Measurements from ENCODE around the gene ATRAID.
"Not testable (repeated sequence)": the region's sequence is repeated elsewhere in the genome, so short reads cannot be mapped to it uniquely, and the experiment has no call there.

The ATRAID gene, protein sequence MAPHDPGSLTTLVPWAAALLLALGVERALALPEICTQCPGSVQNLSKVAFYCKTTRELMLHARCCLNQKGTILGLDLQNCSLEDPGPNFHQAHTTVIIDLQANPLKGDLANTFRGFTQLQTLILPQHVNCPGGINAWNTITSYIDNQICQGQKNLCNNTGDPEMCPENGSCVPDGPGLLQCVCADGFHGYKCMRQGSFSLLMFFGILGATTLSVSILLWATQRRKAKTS

DNA sequence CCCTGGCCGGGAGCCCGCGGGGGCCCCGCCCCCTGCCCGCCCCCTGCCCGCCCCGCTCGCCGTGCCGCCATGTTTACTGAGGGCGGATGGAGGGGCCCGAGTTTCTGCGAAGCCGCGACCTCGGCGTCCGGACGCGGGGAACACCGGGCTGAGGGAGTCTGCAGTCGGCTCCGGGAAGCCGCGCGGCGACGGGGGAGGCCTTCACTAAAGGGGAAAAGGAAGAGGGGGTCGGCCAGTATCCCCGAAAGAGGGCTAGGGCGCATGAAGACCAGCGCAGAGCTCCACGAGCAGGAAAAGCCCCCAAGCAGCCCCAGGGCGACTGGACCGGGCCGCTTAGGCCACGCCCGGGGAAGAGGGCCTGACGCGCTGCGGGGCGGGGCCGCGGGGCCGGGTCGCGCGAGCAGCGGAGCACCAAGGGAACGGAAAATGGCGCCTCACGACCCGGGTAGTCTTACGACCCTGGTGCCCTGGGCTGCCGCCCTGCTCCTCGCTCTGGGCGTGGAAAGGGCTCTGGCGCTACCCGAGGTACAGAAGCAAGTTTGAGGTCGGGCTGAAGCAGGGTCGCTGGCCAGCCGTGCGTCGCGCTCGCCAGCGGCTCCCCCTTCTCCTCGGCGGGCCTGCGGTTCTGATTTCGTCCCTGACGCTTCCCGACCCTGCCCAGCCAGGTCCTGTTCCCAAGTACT lies at the start of gene ATRAID, which contains the start of gene SLC5A6:
ATRAID (plus strand) TSS at position 99 of the 683 bp plus-strand sequence; CDS start at position 427, 328 bp downstream.
SLC5A6 (minus strand) TSS at position 326 of the 683 bp plus-strand sequence. CDS start 4,618 bp downstream, outside the sequence.
- DNase-seq = peak; percentile 76

DNA sequence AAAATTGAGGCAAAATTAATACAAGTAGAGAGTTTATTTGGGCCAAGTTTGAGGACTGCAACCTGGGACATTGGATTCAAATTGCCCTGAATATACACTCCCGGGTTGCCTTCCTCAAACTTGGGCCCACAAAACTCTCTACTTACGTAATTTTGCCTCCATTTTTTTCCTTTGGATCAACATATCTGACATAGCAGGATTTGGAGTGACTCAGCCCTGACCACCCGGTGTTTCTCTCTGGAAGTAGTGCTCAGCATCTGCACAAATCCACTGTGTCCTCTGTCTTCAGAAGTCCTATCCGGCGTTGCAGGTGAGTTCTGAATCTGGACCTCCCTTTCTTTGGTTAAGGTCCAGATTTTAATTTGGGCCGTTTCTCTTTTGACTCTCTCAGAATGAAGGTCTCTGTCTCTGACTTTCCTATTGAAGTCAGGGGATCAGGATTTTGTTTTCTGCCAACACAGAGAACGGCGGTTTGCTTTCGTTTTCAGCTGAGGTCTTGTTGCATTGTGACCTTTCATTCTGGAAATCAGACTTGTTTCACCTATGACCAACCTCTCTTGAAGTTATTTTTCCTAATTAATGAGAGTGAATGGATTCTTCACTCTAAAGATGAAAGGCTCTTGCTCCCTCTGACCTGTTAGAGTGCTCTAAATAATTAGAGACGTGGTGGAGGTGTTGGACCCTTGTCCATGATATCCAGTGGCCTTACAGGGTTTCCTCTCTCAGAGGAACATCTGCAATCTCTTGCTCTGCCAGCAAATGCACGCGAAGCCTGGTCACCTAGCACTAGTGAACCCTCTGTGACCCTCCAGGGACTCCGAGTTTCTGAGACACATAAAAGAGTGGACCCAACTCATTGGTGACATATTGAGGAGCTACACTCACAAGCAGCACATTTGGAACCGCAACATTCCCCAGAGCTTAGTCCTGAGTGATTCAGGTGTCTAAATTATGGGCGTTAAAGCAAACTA lies 49.4 kb upstream of the ATRAID start:
- no peak for DNase-seq

DNA sequence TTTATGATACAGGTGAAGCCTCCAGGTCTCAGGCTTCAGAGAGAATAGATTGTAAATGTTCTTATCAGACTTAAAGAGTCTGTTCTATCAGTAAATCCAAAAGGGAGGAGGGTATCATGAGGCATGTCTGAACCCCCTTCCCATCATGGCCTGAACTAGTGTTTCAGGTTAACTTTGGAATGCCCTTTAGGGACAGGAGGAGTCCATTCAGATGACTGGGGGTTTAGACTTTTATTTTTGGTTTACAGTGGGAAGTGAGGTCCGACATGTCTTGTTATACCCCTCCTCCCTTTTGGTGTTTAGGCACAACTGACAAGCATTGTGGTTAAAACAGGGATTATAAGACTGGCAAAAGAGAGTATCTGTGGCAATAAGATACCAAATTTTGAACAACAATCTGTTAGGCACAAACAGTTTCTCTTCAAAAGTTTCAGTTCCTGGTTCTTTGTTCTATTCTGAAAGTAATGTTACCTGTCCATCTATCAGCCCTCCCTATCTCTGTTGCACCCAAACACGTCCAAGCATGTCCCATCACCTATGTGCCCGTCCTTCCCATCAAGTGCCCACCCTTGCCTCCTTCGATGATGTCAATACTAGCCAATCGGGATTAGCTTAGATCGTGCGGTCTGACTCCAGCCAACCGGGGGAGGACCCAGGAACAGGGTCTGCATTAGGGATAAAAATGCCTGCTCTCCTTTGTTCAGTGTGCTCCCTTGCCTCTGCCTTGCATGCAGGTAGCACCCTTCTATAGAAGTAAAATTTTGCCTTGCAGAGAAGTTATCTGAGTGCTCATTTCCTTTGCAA lies 46.7 kb upstream of the ATRAID start:
- no peak for DNase-seq

DNA sequence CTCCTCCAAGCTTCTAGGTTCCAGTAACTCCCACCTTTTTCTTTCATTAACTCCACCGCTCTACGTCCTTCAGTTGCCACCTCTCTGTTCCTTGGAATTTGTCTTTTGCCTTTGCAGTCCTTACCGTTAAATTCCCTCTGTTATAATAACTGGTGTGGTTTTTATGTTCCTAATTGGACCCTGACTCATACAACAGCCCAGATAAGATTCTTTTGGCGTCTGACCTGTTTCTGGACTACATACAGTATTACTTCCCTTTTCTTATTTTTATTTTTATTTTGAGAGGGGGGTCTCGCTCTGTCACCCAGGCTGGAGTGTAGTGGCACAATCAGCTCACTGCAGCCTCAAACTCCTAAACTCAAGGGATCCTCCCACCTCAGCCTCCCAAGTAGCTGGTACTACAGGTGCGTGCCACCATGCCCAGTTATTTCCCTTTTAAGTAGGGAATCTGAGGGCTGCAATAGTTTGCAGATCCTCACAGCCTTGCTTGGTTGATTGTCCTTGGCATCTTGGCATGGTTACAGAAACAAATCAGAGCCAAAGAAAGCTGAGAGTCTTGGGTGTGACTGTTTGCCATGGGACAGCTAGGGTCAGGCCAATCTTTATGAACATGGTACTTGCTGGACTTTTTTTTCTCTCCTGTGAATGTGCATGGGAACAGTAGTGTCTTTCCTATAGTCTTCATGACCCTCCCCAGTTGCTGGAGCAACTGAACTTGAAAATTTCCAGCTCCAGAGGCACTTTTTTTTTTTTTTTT lies 41.1 kb upstream of the ATRAID start:
- DNase-seq = no peak

DNA sequence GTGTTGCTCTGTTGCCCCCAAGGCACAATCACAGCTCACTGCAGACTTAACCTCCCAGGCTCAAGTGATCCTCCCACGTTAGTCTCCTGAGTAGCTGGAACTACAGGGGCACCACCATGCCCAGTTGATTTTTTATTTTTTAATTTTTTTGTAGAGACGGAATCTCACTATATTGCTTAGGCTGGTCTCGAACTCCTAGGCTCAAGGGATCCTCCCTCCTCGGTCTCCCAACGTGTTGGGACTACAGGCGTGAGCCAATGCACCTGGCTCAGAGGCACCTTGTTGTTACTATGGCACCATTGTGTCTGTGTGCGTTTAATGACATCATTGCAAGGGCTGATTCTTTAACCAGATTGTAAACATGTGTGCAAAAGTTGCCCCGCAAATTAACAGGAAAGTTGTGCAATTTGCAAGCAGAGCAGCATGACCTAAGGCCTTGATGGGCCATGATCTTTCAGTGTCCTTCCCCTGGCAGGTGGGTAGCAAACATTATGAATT lies 40.4 kb upstream of the ATRAID start:
- DNase-seq = no peak

DNA sequence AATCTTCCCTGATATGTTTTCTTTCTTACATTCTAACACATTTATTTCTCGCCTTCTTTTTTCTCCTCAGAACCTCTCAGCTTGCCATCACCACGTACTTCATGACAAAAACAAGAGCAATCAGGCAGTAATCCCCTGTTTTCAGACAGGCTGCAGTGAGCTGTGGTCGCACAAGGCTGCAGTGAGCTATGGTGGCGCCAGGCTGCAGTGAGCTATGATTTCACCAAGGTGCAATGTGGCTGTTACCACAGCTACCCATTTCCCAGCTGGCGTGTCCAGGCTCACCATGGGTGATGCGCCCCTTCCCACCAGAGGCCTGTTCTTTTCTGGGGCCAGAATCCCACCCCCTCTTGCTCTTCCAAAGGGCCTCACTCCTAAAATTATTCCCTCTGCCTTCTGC lies 37.2 kb upstream of the ATRAID start:
- DNase-seq = no peak

DNA sequence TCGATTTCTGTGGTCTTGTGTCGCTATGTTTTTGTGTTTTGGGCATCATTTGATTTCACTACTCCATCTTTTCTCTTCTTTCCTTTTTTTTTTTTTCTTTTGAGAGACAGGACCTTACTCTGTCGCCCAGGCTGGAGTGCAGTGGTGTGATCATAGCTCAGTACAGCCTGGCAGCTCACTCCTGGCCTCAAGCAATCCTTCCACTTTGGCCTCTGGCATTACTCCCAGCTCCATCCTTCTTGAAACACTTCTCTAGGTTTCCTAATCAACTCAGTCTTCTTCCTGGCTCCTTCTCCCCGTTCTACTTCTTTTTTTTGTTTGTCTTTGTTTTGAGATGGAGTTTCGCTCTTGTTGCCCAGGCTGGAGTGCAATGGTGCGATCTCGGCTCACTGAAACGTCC lies 36.5 kb upstream of the ATRAID start:
- DNase-seq = no peak

DNA sequence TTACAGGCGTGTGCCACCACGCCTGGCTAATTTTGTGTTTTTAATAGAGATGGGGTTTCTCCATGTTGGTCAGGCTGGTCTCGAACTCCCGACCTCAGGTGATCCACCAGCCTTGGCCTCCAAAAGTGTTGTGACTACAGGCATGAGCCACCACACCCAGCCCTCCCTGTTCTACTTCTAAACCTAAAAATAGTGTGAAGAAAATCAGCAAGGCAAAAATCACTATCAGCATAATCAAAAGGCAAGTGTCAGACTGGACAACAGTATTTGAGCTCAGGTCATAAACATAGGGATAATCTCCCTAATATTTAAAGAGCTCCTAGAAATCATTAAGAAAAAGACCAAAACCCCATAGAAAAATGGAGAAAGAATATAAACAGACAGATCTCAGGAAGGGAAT lies 36.1 kb upstream of the ATRAID start:
- not testable (repeated sequence) for DNase-seq

DNA sequence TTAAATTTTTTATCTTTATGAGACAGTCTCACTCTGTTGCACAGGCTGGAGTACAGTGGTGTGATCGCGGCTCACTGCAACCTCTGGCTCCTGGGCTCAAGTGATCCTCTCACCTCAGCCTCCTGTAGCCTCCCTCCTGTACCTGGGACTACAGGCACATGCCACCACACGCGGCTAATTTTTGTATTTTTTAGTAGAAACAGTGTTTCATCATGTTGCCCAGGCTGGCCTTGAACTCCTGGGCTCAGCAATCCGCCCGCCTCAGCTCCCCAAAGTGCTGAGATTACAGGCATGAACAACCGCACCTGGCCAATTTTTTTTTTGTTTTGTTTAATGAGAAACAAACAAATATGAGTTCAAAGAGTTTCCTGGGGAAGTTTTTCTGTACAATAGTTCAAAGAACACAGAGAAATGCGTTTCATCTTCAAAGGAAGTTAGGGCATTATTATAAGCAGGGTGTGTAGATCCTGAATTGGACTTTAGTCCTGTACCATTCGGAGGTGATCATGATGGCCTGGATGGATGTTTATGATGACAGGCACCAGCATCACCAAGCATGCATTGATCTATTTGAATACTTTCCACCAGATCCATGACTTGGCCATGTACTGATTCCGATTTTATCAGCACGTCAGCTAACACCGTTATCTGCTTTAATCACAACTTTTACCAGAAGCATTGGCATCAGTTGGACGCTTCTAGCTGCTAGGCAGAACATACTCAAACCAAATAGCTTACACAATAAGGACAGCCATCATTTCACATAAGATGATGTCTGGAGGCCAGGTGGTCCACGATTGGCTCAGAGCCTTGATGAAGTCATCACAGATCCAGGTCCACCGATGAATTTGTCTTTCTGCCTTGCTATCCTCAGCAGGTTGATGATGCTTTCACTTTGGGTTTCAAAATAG lies 34.1 kb upstream of the ATRAID start:
- no peak for DNase-seq

DNA sequence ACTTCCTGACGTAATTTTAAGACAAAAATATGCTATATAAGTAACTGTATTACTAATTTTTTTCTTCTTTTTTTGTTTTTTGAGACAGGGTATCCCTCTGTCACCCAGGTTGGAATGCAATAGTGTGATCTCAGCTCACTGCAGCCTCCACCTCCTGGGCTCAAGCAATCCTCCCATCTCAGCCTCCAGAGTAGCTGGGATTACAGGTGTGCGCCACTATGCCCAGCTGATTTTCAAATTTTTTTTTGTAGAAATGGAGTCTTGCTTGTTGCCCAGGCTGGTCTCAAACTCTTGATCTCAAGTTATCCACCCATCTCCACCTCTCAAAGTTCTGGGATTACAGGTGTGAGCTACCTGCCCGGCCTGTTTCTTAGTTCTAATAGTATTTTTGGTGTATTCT lies 33.4 kb upstream of the ATRAID start:
- no peak for DNase-seq

DNA sequence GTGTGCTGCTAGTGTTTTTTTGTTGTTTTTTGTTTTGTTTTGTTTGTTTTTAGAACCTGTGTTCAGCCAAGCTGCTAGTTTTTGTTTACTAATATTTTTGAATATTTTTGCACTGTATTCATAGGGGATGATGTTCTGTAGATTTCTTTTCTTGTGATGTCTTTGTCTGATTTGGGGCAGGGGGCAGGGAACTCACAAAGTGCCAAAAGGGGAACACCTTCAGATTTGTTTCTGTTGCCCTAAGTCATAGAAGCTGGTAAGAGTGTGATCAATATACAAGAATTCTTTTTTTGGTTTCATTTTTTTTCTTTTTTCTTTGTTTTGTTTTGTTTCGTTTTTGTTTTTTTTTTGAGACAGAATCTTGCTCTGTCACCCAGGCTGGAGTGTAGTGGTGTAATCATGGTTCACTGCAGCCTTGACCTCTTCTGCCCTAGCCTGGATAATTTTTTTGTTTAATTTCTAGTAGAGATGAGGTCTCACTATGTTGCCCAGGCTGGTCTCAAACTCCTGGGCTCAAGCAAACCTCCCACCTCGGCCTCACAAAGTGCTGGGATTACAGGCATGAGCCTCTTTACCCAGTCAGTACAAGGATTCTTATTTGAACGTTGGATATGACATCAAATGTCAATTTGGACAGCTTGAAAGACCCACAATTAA lies 32.4 kb upstream of the ATRAID start:
- DNase-seq = no peak

DNA sequence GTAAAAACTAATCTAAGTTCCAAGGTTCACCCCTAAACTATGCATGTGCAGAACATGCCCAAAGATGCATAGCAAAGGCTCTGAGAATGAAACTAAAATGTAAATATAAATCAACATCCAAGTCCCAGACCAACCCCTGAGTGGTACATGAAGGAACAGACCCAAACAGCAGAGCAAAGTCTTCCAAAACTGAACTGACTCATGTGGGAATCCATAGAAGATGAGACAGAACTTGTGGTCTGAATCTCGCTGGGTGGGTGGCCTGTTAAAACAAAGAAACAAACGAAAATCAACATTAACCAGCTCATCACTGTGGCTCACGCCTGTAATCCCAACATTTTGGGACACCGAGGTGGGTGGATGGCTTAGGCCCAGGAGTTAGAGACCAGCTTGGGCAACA lies 29.5 kb upstream of the ATRAID start:
- DNase-seq = no peak

DNA sequence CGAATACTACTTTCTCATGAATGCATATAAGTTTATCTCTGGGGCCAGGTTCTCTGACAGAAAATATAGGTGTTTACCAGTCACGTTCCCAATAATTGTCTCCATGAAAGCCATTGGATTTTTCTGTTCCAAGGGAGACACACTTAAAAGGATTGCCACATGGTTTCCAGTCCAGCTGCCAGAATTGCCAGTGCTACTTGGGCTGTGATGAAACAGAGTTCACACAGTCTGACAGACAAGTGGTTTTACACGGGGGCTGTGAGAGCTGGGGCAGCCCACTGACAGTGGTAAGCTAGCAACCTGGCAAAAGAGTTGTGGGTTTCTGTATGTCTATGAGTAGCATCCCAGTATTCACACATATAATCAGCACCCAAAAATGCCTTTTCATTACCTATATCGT lies 27.7 kb upstream of the ATRAID start:
- DNase-seq = no peak

DNA sequence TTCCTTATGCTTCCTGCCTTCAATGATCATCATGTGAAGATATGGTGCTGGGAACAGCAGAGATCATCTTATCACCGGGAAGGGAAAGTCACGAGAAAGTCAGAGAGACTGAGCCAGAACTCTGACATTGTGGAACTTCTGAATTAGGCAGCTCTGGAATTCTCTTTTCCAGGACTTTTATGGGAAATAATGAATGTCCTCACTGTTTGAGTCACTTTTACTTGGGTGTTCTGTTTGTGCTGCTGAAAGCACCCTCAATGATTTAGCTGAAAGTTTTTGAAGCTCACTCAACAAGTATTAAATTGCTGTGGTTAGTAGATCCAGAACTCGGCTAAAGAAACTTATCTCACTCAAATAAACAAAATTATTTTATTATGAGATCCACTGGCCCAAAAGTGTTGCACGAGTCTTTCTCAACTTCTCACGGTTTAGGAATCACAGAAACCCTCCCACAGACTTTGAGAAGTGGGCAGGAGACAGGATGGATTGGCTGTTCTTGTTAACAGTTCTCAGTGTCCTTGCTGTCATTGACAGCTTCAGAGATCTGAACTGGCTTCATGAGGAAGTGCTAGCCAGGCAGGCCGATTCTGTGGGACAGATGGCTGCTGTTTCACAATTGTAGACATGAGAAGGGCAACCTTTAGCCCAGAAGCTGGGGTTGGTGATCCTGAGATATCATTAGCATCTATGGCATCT lies 26.4 kb upstream of the ATRAID start:
- DNase-seq = peak; percentile 22

DNA sequence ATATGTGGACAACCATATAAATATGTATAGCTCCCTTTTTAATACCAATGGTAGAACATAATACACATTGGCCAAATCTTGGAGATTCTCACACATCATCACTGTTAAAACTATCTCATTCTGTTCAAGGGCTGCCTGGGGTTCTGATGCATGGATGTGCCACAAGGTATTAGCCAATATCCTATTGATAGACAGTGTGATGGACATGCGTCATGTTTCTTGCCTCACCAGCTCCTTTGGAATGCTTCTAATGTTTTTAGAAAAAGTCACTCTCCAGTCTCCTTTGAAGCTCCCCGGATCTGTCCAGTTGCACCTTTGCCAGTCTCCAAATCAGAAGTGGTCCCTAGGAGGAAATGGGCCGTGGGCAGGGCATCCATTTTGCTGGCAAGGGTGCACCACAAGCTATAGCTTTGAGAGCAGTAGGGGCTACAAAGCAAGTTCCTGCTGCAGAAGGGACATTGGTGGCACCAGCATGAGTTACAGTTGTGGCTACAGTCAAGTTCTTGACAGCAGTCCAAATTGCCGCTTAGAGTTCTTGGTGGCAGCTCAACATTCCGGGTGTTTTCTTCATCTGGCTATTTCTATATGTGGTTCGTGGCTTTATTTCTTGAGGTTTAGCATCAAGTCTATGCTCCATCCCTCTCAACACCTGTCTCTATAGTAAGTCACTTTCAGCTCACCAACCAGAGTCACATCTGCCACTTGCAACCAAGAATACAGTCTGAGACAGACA lies 25.1 kb upstream of the ATRAID start:
- DNase-seq = no peak

DNA sequence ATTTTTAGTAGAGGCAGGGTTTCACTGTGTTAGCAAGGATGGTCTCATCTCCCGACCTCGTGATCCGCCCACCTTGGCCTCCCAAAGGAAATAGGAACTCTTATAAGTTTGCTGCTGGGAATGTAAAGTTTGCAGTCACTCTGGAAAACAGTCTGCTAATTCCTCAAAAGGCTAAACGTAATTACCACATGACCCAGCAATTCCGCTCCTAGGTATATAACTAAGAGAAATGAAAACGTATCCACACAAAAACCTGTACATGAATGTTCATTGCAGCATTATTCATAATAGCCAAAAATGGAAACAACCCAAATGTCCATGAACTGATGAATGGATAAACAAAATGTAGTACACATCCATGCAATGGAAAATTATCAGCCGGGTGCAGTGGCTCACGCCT lies 21.9 kb upstream of the ATRAID start:
- DNase-seq = no peak

DNA sequence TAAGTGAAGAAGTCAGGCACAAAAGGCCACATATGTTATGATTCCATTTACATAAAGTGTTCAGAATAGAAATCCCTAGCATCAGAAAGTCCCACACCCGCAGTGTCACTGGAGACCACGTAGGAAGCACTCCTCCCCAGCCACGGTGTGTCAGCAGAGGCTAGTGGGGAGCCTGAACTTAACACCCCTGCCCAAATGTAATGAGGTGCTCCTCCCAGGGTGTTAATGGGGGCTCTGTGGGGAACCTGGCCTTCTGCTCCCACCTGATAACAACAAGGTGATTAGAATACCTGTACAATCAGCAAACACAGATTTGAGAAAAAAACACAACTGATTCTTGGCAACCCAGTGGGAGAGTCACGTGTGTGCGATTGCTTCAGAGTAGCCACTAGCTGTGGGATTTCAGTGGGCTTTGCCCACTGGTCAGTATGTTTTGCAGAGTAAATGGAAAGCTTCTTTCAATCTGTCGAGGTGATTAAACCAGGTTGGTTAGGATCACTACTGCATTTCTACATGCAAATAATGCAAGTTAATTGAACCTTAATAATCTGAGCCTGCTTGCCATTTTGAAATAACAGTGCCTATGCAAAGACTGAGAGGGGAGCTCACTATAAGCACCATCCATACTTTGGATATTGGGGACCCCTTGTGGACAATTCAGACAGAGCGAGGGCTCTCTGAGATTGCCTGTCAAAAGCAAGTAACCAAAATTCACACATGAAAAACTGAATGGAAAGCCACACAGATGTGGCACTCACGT lies 20.6 kb upstream of the ATRAID start:
- DNase-seq = peak; percentile 76
